ENCODE measurements around the gene MYO18B.

The MYO18B gene

DNA sequence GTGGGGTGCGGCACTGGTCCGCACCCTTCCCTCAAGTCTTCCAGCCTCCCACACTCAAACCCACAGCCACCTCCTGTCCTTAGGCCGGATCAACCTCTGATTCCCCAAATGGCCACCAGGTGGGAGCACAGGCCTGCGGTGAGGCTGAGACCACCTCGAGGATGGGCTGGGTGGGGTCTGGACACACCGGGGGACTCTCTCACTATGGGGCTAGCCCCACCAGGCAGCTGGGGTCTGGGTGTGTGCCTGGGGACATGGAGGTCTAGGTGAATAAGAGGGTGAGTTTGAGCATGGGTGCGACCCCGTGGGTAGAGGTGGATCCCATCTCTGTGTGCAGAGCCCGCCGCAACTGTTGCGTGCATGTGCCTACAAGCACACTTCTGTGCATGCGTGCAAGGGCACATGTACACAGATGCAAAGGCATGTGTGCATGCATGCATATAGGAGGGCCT is 32.6 kb downstream of the MYO18B start:
- TF ChIP-seq OSR1 (CRISPR knock-in tag; IDR thresholded peaks at IDR 0.05), result no peak
- TF ChIP-seq ZNF70 (CRISPR knock-in tag; IDR thresholded peaks at IDR 0.05), result 0 out of 2 replicates have a peak, but pooled peaks have one; percentile 4
- ATAC-seq, result peak; percentile 54

DNA sequence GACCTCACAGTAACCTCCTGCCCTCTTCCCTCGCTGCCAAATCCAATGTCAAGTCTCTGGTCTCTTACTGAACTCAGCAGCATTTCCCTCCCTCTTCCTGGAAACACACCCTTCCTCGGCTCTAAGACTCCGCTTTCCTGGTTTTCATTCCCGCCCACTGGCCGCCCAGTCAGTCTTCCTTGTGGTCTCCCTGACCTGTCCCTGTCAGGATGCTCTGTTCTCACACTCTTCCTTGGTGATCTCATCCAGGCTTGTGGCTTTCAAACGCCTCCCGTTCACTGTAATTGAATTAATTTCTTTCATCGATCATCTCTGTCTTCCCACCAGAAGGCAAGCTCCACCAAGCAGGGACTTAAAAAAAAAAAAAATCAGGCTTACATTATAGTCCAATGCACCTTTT is 33.5 kb downstream of the MYO18B start:
- peak; percentile 12; the same call in 1 of the 3 replicates for ATAC-seq
- TF ChIP-seq ZNF565 (CRISPR knock-in tag; conservative IDR thresholded peaks at IDR 0.05; ENCODE audit: low read depth) (no peak), ISL1 (CRISPR knock-in tag; IDR thresholded peaks at IDR 0.05) (peak; percentile 11; the same call in 1 of the 2 replicates), ZNF8 (CRISPR knock-in tag; IDR thresholded peaks at IDR 0.05) (no peak), OSR1 (CRISPR knock-in tag; IDR thresholded peaks at IDR 0.05) (no peak), ZFP30 (CRISPR knock-in tag; IDR thresholded peaks at IDR 0.05) (no peak), BACH2 (CRISPR knock-in tag; IDR thresholded peaks at IDR 0.05; ENCODE audit: borderline replicate concordance) (no peak), ZFP3 (CRISPR knock-in tag; IDR thresholded peaks at IDR 0.05) (peak; percentile 24; the same call in 1 of the 2 replicates), SNAI2 (CRISPR knock-in tag; IDR thresholded peaks at IDR 0.05) (no peak)
- TF ChIP-seq, protein P1, sequence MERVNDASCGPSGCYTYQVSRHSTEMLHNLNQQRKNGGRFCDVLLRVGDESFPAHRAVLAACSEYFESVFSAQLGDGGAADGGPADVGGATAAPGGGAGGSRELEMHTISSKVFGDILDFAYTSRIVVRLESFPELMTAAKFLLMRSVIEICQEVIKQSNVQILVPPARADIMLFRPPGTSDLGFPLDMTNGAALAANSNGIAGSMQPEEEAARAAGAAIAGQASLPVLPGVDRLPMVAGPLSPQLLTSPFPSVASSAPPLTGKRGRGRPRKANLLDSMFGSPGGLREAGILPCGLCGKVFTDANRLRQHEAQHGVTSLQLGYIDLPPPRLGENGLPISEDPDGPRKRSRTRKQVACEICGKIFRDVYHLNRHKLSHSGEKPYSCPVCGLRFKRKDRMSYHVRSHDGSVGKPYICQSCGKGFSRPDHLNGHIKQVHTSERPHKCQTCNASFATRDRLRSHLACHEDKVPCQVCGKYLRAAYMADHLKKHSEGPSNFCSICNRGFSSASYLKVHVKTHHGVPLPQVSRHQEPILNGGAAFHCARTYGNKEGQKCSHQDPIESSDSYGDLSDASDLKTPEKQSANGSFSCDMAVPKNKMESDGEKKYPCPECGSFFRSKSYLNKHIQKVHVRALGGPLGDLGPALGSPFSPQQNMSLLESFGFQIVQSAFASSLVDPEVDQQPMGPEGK (CRISPR knock-in tag; IDR thresholded peaks at IDR 0.05; ENCODE audit: borderline replicate concordance), result no peak
- TF ChIP-seq, protein P2, sequence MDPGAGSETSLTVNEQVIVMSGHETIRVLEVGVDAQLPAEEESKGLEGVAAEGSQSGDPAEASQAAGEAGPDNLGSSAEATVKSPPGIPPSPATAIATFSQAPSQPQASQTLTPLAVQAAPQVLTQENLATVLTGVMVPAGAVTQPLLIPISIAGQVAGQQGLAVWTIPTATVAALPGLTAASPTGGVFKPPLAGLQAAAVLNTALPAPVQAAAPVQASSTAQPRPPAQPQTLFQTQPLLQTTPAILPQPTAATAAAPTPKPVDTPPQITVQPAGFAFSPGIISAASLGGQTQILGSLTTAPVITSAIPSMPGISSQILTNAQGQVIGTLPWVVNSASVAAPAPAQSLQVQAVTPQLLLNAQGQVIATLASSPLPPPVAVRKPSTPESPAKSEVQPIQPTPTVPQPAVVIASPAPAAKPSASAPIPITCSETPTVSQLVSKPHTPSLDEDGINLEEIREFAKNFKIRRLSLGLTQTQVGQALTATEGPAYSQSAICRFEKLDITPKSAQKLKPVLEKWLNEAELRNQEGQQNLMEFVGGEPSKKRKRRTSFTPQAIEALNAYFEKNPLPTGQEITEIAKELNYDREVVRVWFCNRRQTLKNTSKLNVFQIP (CRISPR knock-in tag; IDR thresholded peaks at IDR 0.05; ENCODE audit: borderline replicate concordance, low read depth), result no peak

DNA sequence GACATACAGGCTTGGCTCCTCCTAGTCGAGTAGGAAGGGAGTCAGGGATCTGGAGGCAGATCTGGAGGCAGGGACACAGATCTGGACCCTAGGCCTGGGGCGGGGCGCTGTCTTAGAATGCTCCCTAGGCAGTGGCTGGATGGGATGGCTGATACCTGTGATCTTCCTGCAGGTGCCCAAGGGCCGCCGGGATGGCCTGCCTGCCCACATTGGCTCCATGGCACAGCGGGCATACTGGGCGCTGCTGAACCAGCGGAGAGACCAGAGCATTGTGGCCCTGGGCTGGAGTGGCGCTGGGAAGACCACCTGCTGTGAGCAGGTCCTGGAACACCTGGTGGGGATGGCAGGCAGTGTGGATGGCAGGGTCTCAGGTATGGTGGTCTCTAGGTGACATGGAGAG is 35.4 kb downstream of the MYO18B start:
- TF ChIP-seq TCF4 (CRISPR knock-in tag; IDR thresholded peaks at IDR 0.05; ENCODE audit: borderline replicate concordance) (no peak), ZC3H10 (CRISPR knock-in tag; IDR thresholded peaks at IDR 0.05) (no peak), ARNTL (CRISPR knock-in tag; IDR thresholded peaks at IDR 0.05; ENCODE audit: borderline replicate concordance, low read depth) (no peak), OSR1 (CRISPR knock-in tag; IDR thresholded peaks at IDR 0.05) (no peak), ZNF70 (CRISPR knock-in tag; IDR thresholded peaks at IDR 0.05) (no peak), ZNF565 (CRISPR knock-in tag; conservative IDR thresholded peaks at IDR 0.05; ENCODE audit: low read depth) (no peak), ZFP3 (CRISPR knock-in tag; IDR thresholded peaks at IDR 0.05) (no peak), BACH2 (CRISPR knock-in tag; IDR thresholded peaks at IDR 0.05; ENCODE audit: borderline replicate concordance) (no peak), RARB (CRISPR knock-in tag; IDR thresholded peaks at IDR 0.05) (no peak), ZNF8 (CRISPR knock-in tag; IDR thresholded peaks at IDR 0.05) (no peak), ISL1 (CRISPR knock-in tag; IDR thresholded peaks at IDR 0.05) (no peak), SNAI2 (CRISPR knock-in tag; IDR thresholded peaks at IDR 0.05) (no peak), ZFP30 (CRISPR knock-in tag; IDR thresholded peaks at IDR 0.05) (no peak), GLIS3 (CRISPR knock-in tag; IDR thresholded peaks at IDR 0.05) (no peak), CSDC2 (CRISPR knock-in tag; IDR thresholded peaks at IDR 0.05) (no peak), PPARA (CRISPR knock-in tag; IDR thresholded peaks at IDR 0.05; ENCODE audit: borderline replicate concordance) (no peak)
- TF ChIP-seq, protein P3, sequence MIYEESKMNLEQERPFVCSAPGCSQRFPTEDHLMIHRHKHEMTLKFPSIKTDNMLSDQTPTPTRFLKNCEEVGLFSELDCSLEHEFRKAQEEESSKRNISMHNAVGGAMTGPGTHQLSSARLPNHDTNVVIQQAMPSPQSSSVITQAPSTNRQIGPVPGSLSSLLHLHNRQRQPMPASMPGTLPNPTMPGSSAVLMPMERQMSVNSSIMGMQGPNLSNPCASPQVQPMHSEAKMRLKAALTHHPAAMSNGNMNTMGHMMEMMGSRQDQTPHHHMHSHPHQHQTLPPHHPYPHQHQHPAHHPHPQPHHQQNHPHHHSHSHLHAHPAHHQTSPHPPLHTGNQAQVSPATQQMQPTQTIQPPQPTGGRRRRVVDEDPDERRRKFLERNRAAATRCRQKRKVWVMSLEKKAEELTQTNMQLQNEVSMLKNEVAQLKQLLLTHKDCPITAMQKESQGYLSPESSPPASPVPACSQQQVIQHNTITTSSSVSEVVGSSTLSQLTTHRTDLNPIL (CRISPR knock-in tag; IDR thresholded peaks at IDR 0.05; ENCODE audit: low read depth), result no peak
- TF ChIP-seq, protein P4, sequence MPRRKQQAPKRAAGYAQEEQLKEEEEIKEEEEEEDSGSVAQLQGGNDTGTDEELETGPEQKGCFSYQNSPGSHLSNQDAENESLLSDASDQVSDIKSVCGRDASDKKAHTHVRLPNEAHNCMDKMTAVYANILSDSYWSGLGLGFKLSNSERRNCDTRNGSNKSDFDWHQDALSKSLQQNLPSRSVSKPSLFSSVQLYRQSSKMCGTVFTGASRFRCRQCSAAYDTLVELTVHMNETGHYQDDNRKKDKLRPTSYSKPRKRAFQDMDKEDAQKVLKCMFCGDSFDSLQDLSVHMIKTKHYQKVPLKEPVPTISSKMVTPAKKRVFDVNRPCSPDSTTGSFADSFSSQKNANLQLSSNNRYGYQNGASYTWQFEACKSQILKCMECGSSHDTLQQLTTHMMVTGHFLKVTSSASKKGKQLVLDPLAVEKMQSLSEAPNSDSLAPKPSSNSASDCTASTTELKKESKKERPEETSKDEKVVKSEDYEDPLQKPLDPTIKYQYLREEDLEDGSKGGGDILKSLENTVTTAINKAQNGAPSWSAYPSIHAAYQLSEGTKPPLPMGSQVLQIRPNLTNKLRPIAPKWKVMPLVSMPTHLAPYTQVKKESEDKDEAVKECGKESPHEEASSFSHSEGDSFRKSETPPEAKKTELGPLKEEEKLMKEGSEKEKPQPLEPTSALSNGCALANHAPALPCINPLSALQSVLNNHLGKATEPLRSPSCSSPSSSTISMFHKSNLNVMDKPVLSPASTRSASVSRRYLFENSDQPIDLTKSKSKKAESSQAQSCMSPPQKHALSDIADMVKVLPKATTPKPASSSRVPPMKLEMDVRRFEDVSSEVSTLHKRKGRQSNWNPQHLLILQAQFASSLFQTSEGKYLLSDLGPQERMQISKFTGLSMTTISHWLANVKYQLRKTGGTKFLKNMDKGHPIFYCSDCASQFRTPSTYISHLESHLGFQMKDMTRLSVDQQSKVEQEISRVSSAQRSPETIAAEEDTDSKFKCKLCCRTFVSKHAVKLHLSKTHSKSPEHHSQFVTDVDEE (CRISPR knock-in tag; IDR thresholded peaks at IDR 0.05), result no peak
- TF ChIP-seq, protein P5, sequence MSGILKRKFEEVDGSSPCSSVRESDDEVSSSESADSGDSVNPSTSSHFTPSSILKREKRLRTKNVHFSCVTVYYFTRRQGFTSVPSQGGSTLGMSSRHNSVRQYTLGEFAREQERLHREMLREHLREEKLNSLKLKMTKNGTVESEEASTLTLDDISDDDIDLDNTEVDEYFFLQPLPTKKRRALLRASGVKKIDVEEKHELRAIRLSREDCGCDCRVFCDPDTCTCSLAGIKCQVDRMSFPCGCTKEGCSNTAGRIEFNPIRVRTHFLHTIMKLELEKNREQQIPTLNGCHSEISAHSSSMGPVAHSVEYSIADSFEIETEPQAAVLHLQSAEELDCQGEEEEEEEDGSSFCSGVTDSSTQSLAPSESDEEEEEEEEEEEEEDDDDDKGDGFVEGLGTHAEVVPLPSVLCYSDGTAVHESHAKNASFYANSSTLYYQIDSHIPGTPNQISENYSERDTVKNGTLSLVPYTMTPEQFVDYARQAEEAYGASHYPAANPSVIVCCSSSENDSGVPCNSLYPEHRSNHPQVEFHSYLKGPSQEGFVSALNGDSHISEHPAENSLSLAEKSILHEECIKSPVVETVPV (CRISPR knock-in tag; IDR thresholded peaks at IDR 0.05), result no peak
- TF ChIP-seq, protein P1 (CRISPR knock-in tag; IDR thresholded peaks at IDR 0.05; ENCODE audit: borderline replicate concordance), result no peak
- no peak for ATAC-seq
